GDM1 (cell line): ENCODE results near the gene FCAR.
"Not testable (repeated sequence)": the region's sequence is repeated elsewhere in the genome, so short reads cannot be mapped to it uniquely, and the experiment has no call there.

Experiments used
- DNase-seq: peaks from one replicate; lab custom pipeline; 2025; lab: John Stamatoyannopoulos, UW

FCAR gene

DNA sequence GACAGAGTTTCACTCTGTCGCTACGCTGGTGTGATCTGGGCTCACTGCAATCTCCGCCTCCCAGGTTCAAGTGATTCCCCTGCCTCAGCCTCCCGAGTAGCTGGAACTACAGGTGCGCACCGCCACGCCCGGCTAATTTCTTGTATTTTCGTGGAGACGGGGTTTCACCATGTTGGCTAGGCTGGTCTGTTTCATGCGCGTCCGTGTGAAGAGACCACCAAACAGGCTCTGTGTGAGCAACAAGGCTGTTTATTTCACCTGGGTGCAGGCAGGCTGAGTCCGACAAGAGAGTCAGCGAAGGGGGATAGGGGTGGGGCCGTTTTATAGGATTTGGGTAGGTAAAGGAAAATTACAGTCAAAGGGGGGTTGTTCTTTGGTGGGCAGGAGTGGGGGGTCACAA is 20.1 kb downstream of the FCAR start:
- not testable (repeated sequence) for DNase-seq

DNA sequence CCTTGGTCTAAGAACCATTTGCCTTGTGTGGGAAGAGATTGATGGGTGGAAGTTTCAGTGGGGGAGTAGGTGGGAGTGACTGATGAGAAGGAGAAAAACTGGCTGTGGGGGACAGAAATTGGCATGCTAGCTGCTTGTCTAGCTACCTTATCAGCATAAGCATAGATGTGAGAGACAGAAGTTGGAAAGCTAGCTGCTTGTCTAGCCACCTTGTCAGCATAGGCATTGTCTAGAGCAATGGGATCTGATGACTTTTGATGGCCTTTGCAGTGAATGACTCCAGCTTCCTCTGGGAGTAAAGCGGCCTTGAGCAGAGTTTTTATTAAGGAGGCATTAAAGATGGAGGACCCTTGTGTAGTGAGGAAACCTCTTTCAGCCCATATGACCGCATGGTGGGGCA is 22.0 kb downstream of the FCAR start:
- DNase-seq: no peak

DNA sequence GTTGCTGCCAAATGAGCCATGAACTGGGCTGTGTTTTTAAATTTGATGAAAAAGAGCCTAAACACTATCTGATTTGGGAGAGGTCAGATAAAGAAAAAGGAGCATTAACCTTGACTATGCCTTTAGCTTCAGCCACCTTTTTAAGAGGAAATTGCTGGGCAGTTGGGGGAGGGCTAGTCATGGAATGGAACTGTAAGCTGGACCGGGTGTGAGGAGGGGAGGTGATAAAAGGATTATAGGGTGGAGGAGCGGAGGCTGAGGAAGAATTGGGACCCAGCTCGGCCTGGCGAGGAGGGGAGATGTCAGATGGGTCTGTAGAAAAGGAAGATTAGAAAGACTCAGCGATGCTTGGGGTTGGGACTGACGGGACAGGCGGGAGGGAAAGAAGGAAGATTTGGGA is 24.6 kb downstream of the FCAR start:
- DNase-seq: not testable (repeated sequence)

DNA sequence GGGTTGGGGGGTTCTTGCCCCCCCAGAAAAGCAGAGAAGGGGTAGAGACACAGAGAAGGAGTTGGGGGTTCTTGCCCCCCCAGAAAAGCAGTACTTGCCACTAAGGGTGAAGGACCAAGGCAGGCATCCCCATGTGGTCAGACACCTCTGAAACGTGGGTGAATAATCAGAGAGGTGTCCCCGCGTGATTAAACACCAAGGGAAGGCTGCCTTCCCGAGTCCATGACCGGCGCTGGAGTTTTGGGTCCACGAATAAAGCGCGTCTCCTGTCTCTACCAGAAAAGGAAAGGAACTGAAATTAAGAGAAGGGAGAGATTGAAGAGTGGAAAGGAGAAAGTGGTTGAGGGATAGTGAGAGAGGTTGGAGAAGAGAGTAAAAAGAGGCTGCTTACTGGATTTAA is 25.6 kb downstream of the FCAR start:
- not testable (repeated sequence) for DNase-seq

DNA sequence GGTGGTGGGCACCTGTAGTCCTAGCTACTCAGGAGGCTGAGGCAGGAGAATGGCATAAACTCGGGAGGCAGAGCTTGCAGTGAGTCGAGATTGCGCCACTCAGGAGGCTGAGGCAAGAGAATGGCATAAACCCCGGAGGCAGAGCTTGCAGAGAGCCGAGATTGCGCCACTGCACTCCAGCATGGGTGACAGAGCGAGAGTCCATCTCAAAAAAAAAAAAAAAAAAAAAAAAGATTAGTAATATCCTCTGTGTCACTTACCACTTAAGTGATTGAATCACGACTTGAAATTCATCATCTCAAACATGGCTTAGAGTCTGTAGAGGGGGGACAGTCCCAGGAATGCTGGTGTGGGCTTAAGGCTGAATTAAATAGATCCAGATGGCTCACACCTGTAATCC is 27.1 kb downstream of the FCAR start:
- DNase-seq: not testable (repeated sequence)

DNA sequence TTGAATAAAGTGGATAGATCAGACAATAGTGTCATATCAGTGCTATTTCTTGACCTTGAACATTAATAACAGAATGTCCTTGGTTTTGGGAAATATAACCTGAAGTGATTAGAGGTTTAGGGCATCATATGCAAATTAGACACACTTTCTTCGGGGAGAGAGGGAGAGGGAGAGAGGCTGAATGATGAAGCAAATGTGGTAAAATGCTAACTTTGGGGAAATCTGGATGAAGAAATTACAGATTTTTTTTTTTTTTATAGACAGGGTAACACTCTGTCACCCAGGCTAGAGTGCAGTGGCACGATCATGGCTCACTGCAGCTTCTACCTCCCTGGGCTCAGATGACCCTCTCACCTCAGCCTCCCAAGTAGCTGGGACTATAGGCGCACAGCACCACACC is 28.0 kb downstream of the FCAR start:
- no peak for DNase-seq

DNA sequence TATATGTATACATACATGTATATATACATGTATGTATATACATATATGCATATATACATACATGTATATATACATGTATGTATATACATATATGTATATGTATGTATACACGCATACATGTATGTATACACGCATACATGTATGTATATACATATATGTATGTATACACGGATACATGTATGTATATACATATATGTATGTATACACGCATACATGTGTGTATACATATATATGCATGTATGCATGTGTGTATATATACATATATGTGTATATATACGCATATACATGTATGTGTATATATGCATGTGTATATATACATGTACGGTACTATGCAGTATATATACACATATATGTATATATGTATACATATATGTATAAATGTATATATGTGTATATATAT is 29.3 kb downstream of the FCAR start:
- DNase-seq: no peak

DNA sequence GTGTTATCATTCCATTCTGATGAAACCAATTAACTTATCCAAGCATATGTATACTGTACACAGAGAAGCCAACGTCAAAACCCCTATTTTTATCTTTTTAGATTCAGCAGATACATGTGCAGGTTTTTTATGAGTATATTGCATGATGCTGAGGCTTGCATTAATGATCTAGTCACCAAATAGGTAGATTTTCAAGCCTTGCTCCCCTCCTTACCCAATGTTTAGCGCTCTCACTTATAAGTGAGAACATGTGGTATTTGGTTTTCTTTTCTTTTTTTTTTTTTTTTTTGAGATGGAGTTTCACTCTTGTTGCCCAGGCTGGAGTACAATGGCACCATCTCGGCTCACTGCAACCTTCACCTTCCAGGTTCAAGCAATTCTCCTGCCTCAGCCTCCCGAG is 30.2 kb downstream of the FCAR start:
- DNase-seq: not testable (repeated sequence)

DNA sequence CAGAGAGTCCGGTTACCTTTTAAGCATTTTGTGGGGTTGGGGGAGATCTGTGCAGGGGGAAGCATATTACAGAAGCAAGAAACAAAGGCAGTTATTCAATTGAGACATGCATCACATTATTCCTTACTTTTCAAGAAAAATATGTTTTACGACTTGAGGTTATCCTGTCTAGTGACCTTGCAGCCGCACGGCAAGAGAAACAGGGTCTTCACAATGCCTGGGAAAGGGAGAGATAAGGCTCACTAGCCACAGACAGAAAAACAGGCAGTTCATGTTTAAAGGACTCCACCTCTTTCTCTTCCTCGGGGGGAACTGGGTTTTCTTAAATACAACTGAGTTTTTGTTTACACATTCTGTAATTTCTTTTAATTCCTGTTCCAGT is 31.4 kb downstream of the FCAR start:
- DNase-seq: peak; percentile 38

DNA sequence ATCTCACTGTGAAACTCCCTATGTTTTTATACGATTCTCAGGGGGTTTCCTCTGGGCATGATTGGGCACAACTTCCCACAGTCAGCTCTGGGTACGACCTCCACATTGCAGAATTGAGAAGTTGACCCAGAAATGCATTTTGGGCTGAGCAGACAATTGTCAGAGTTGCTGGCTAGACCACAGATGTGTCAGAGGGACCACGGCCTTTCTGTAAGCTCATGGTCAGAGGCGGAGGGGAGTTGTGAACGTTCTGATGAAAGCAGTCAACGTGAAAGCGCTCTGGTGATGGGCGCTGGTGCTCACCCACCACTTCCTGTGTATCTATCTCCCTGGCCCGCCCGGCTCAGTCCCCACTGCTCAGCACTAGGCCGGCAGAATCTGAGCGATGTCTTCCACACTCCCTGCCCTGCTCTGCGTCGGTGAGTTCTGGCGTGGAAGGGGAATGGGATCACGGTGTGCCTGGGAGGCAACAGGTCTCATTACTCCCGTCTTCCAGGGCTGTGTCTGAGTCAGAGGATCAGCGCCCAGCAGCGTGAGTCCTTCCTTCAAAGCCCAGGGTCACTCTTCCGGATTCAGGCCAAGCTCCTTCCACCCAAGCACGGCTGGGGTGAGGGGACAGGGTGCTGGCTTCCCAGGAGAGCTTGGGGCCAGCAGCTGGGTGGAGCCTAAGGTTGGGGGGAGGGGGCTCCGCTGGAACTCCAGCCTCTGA is 31.9 kb downstream of the FCAR start, which contains the start of gene NCR1:
Gene NCR1, plus strand, starts transcription at position 346 of the 709 bp plus-strand sequence. Its CDS starts 40 bp downstream, at position 386.
- DNase-seq: peak; percentile 21

DNA sequence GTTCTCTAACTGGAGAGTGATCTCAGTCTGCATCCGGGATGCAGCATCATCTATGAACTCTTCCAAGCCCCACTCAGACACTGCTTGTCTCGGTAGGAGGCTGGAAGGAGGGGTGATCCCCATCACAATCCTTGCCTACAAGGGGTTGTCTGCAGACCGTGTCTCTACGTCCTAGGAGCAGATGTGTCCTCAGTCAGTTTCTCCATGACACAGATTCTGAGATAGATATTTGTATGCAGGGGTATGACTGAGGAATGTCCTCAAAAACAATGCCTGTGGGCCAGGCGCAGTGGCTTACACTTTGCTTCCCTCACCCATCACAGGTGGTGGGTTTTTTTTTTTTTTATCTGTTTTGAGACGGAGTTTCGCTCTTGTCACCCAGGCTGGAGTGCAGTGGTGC is 32.8 kb downstream of the FCAR start:
- DNase-seq: no peak

DNA sequence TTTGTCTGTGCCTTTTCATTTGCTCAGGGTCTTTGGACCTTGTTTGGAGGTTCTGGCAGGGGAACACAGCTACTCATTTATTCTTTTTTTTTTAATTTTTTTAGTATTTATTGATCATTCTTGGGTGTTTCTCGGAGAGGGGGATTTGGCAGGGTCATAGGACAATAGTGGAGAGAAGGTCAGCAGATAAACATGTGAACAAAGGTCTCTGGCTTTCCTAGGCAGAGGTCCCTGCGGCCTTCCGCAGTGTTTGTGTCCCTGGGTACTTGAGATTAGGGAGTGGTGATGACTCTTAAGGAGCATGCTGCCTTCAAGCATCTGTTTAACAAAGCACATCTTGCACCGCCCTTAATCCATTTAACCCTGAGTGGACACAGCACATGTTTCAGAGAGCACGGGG is 33.9 kb downstream of the FCAR start:
- DNase-seq: not testable (repeated sequence)

DNA sequence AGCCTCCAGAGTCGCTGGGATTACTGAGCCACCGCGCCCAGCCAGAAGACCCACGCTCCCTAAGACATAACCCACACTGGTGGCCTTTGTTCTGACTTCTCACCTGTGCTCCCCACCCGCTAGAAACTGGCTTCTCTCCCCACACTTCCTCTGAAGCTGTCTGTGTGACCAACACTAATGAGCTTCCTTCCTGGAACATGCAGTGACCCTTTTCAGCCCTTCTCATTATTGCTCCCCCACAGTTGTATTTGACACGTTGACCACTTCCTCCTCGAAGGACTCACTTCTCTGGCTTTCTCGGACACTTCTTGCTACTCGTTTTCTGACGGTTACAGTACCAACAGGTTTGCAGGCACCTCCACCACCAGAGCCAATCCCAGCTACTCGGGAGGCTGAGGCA is 42.8 kb downstream of the FCAR start:
- DNase-seq: no peak

DNA sequence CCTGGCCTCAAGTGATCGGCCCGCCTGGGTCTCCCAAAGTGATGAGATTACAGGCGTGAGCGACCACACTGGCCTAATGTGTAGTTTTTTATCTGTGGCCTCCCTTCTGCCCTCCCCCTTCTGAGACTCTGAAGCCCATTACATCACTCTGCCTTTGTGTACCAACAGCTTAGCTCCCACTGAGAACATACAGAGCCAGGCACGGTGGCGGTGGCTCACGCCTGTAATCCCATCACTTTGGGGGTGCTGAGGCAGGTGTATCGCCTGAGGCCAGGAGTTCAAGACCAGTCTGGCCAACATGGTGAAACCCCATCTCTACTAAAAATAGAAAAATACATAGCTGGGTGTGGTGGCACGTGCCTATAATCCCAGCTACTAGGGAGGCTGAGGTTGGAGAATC is 44.5 kb downstream of the FCAR start:
- no peak for DNase-seq

DNA sequence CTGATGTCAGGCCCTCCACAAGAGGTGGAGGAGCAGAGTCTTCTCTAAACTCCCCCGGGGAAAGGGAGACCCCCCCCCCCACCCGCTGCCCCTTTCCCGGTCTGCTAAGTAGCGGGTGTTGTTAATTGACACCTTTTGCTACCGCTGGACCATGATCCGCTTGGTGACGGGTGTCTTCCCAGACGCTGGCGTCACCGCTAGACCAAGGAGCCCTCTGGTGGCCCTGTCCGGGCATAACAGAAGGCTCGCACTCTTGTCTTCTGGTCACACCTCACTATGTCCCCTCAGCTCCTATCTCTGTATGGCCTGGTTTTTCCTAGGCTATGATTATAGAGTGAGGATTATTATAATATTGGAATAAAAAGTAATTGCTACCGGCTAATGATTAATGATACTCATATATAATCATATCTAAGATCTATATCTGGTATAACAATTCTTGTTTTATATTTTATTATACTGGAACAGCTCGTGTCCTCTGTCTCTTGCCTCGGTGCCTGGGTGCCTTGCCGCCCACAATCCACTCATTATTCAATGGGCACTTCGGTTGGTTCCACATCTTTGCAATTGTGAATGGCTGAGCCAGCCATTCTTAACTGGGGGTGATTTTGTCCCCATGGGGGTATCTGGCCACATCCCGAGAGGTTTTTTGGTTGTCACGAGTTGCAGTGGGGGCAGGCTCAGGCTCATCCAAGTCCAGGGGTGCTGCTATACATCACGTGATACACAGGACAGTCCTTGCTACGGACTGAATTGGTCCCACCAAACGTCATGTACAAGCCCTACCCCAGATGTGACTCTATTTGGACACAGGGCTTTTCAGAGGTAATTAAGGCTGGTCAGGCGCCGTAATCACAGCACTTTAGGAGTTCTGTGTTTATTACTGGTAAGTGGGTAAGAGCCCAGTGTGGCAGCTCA is 45.9 kb downstream of the FCAR start:
- not testable (repeated sequence) for DNase-seq

DNA sequence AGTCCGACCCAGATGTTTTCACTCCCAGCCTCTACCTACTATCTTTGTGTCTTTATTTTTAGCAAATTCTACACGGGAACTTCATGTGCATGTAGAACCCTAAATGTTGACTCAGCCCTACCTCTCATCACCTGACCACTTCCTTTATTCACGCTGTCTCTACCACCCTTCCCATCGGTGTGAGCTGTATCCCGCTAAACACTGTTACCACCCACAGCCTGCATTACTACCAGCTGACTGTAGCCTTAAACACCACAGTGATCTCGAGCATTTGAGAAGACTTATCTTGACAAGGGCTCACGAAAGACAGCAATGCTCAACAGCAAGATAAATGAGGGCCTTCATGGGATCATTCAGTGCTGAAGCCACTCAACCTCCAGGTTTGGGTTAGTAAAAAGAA is 47.0 kb downstream of the FCAR start:
- DNase-seq: peak; percentile 21

DNA sequence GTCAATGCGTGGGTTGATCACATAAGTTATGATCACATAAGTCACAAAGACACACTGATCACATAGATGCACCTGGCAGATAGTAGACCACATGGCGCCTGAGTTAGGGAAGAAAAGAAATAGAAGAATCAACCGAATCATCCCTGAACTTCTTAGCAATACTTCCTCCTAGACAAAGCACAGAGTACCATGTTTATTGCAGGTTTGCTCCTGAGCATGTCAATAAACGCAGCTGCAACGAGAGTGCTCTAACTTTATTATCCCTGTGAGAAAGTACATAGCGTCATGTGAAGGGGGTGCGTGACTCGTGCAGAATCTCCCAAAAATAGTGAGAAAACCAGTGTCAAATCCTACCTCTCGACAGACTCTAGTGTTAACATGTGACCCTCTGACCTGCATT is 49.2 kb downstream of the FCAR start:
- no peak for DNase-seq

DNA sequence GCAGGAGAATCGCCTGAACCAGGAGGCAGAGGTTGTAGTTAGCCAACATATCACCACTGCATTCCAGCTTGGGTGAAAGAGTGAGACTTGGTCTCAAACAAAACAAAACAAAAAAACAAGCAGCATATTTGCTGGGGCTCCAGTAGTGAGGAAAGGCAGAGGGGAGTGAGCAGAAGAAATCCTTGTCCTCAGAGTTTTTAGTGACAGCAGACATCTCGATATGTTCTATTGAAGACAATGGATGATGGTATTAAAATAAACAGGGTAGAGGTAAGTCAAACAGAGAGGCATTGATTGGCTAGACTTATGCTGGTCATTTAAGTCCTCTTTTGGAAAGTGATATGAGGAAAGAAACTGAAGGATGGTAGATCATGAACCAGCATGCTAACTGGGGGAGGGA is 54.3 kb downstream of the FCAR start:
- no peak for DNase-seq

DNA sequence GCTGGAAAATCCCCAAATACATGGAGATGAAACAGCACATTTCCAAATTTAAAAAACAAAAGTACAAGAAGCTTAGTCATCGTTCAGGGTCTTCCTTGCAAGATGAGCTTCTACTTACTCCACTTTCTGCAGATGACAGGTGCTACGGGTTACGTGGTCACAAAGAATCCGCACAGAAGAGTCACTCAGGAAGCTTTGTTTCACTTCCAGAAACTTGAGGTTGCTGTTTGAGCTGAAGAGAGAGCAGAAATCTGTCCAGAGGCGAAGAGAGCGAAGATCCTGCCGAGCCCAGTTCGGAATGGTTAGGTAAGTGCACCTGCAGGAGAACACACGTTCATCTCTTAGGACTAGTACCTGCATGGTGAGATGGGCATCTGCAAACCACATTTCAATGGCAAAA is 63.9 kb downstream of the FCAR start:
- DNase-seq: no peak

DNA sequence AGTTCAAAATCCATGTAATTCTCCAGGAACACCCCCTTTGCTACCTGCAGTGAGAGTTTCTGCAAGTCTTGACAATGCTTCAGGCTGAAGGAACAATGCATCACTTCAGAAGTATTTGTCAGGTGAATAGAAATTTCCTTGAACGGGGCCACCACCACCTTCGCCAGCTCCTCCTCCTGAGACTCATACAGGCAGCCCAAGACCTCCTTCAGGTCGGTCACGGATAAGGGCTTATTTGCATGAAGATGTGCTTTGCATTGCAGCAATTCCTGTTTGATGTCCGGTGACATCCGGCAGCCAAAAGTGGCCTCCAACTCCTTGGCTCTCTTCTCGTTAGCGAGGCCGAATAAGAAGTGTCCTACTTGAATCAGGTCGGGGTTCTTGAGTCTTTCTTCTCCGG is 64.9 kb downstream of the FCAR start:
- no peak for DNase-seq

DNA sequence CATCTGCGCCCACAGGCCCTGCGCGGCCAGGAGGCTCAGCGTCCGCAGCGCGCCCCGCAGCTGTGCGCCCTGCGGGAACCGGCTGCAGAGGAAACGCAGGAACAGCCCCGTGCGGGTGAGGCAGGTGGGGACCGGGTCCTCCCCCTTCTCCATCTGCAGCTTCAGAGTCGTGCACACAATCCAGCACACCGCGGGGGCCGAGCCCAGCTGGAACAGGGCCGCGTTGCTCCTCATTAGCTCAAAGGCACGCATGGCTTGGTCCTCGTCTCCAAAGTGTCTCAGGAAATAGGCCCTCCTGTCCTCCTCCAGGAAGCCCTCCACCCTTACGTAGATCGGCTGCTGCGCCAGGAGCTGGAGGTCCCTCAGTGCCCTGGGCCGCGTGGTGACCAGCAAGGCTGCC is 65.5 kb downstream of the FCAR start:
- DNase-seq: not testable (repeated sequence)
